HFF-Myc (cell line): ENCODE measurements around the gene COASY.
"Not testable (repeated sequence)": the region's sequence is repeated elsewhere in the genome, so short reads cannot be mapped to it uniquely, and the experiment has no call there.

Source experiments
- DNase-seq: peaks from one replicate; pipeline ENCODE4 v3.0.0-alpha.2; 2011; ENCODE audit warnings: low read depth; ENCODE audit errors: extremely low read depth
- H3K4me3 ChIP-seq: replicated peaks from 2 replicates; pipeline ENCODE4 v1.5.1; 2011; ENCODE audit warnings: low read depth, mild to moderate bottlenecking, control low read depth, low read length
- TF ChIP-seq, protein P1 (sequence below): IDR thresholded peaks from 2 replicates; pipeline ENCODE4 v1.5.1; 2012; ENCODE audit warnings: mild to moderate bottlenecking, low read depth, low read length, control low read depth; ENCODE audit errors: missing control alignments

The COASY gene

DNA sequence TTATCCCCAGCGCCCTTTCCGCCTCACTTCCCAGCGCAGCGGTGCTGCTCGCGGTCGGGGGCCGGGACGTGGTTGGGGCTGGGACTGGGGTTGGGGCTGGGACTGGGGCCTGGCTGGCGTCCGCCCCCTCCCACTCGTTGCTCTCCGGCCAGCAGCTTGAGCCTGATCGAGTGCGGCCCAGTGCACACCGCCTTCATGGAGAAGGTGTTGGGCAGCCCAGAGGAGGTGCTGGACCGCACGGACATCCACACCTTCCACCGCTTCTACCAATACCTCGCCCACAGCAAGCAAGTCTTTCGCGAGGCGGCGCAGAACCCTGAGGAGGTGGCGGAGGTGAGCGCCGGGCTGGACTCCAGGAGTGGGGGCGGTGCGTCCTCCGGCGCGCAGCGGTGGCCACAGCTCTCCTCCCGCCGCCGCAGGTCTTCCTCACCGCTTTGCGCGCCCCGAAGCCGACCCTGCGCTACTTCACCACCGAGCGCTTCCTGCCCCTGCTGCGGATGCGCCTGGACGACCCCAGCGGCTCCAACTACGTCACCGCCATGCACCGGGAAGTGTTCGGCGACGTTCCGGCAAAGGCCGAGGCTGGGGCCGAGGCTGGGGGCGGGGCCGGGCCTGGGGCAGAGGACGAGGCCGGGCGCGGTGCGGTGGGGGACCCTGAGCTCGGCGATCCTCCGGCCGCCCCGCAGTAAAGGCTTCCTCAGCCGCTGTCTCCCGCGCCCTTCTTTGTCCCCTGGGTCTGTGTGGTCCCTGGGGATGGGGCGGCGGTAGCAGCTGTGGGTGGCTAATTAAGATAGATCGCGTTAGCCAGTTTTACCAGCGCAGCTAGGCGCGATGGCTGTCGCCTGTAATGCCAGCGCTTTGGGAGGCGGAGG, 7.5 kb upstream of the COASY start:
- TF ChIP-seq, protein P1, sequence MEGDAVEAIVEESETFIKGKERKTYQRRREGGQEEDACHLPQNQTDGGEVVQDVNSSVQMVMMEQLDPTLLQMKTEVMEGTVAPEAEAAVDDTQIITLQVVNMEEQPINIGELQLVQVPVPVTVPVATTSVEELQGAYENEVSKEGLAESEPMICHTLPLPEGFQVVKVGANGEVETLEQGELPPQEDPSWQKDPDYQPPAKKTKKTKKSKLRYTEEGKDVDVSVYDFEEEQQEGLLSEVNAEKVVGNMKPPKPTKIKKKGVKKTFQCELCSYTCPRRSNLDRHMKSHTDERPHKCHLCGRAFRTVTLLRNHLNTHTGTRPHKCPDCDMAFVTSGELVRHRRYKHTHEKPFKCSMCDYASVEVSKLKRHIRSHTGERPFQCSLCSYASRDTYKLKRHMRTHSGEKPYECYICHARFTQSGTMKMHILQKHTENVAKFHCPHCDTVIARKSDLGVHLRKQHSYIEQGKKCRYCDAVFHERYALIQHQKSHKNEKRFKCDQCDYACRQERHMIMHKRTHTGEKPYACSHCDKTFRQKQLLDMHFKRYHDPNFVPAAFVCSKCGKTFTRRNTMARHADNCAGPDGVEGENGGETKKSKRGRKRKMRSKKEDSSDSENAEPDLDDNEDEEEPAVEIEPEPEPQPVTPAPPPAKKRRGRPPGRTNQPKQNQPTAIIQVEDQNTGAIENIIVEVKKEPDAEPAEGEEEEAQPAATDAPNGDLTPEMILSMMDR: no peak
- H3K4me3 ChIP-seq: peak overlapping the region; percentile 72
- DNase-seq: no peak

DNA sequence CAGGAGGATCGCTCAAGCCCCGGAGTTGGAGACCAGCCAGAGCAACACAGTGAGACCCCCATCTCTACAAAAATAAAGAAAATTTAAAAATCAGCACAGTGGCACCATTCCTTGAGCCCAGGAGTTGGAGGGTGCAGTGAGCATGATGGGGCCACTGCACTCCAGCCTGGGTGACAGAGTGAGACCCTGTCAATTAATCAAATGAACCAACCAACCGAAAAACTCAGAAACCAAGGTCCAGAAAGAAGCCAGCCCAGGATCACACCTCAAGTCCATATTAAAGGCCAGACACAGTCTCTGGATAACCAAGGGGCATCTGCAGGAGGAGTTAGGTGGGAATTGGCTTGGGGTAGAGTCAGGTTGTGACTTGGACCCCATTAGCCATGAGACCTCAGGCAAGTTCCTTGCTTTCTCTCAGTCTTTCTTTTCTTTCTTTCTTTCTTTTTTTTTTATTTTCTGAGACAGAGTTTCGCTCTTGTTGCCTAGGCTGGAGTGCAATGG, 6.8 kb upstream of the COASY start:
- TF ChIP-seq, protein P1: no peak
- DNase-seq: no peak
- peak overlapping the region; percentile 72 for H3K4me3 ChIP-seq

DNA sequence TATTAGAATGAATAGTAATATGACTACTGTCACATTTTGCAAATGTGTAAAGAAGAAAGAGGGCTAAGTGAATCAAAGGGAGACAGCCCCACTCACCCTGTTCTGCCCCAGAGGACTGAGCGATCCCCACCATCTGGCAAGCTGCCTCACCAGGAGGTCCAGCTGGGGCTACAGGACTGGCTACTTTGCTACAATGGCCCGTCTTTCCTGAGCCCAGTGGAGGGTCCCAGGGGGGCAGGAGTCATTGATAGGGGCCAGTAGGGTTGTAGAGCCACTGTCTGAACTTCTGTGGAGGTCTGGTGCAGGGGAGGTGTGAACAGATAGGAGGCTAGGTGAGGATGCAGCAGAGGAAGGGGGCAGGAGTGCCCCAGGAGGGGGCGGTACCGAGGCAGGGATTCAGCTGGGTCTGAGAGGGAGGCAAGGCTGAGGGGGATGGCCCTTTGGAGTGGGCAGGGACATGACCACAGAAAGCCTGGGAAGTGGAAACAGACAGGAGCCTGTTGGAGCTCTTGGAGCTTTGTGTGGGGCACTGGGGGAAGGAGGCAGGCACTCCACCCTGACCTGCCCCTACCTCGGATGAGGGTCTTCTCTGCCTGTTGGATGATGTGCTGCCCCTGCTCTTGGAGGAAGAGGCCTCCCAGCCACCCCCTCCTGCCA, 5.9 kb upstream of the COASY start:
- H3K4me3 ChIP-seq, DNase-seq: not testable (repeated sequence)
- TF ChIP-seq, protein P1: peak; percentile 25

DNA sequence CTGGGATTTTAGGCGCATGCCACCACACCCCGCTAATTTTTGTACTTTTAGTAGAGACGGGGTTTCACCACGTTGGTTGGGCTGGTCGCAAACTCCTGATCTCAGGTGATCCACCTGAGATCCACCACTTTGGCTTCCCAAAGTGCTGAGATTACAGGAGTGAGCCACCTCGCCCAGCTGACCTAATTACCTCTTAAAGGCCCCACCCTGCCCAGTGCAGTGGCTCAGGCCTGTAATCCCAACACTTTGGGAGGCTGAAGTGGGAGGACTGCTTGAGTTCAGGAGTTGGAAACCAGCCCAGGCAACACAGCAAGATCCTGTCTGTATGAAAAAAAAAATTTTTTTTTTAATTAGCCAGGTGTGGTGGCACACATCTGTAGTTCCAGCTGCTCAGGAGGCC, 2.9 kb upstream of the COASY start:
- TF ChIP-seq, protein P1: no peak
- H3K4me3 ChIP-seq: no peak overlapping the region
- DNase-seq: no peak

DNA sequence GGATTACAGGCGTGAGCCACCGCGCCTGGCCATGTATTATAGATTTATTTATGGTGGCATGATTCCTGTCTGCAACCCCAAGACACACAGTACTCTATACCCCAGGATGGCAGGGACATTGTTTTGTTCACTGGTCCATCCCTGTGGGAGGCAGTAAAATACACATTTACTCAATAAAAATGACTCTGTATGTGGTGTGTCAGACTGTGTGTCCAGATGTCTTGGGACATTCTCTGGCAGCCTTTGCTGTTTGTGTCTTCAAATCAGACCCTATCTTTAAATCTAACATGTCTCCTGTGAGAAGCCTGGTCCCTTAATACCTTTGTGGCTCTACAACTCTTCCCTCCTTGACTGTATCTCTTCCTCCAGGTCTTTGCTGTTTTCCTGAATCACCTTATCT, 1.7 kb upstream of the COASY start:
- DNase-seq: no peak
- no peak overlapping the region for H3K4me3 ChIP-seq
- TF ChIP-seq, protein P1: no peak

DNA sequence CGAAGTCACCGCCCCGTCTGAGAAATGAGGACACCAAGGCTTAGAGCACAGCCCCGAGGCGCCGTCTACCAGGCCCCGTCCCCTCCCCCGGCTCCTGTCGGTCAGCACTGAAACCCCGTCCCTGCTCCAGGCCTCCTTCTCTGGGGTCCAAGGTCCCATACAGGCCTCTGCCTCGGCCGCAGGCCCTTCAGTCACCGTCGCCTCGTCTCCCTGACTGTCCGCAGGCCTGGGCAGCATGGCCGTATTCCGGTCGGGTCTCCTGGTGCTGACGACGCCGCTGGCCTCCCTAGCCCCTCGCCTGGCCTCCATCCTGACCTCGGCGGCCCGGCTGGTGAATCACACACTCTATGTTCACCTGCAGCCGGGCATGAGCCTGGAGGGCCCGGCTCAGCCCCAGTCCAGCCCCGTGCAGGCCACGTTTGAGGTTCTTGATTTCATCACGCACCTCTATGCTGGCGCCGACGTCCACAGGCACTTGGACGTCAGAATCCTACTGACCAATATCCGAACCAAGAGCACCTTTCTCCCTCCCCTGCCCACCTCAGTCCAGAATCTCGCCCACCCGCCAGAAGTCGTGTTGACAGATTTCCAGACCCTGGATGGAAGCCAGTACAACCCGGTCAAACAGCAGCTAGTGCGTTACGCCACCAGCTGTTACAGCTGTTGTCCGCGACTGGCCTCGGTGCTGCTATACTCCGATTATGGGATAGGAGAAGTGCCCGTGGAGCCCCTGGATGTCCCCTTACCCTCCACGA, 617 bp downstream of the COASY start:
- peak overlapping the region; percentile 99 for H3K4me3 ChIP-seq
- DNase-seq: no peak
- TF ChIP-seq, protein P1: no peak
